ENCODE results near the gene LCN10. TPM values are rescaled to one million over a fixed set of nuclear protein-coding genes. Genes with fewer than 3 reads are reported as not detected.
"Not testable (repeated sequence)": the region's sequence is repeated elsewhere in the genome, so short reads cannot be mapped to it uniquely, and the experiment has no call there.

LCN10 gene
- total and polyA plus RNA-seq, 2 donors (not counting 3 experiments of a cell fraction or from before 2014, with no cell fraction given): not detected

DNA sequence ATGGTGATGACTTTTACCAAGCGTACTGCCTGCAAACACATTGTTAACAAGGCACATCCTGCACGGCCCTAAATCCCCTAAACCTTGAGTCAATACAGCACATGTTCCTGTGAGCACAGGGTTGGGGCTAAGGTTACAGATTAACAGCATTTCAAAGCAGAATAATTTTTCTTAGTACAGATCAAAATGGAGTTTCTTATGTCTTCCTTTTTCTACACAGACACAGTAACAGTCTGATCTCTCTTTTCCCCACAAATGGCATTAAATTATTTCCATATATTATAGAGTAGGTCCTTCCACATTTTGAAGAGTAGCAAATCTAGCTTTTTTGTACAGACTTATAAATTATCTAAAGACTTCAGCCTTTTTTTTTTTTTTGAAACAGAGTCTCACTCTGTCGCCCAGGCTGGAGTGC is 46.8 kb upstream of the LCN10 start:
- Histone ChIP-seq H3K4me1 (ENCODE audit: control insufficient read depth, extremely low read depth, insufficient read depth, low read length) (peaks cover 7% of the 10 kb centered on the region), H3K27ac (ENCODE audit: insufficient read depth, low read depth, low read length) (no peak overlapping the region), H3K4me2 (ENCODE audit: insufficient read depth, low read length) (no peak overlapping the region), H2AFZ (ENCODE audit: low read depth, low read length) (no peak overlapping the region), H3K9me3 (replicated peaks; ENCODE audit: control insufficient read depth, insufficient read depth, low read length) (no peaks in the 10 kb centered on the region), H3K79me2 (ENCODE audit: control insufficient read depth, insufficient read depth, low read length) (peaks cover 1% of the 10 kb centered on the region), H4K20me1 (replicated peaks; ENCODE audit: control insufficient read depth, extremely low read depth, insufficient read depth, low read length) (no peaks in the 10 kb centered on the region), H3K9ac (replicated peaks; ENCODE audit: extremely low read depth, insufficient read depth, low read length) (no peak overlapping the region), H3K4me3 (replicated peaks in 1 of 3; ENCODE audit: insufficient read depth in 1 of 3, low read depth in 1 of 3, low read length in 3 of 3) (no peak overlapping the region), H3K9me1 (replicated peaks; ENCODE audit: control insufficient read depth, extremely low read depth, insufficient read depth, low read length) (no peaks in the 10 kb centered on the region), H3K36me3 (ENCODE audit: control insufficient read depth in 2 of 2, extremely low read depth in 1 of 2, insufficient read depth in 2 of 2, low read length in 2 of 2) (peaks cover 0 to 2% of the 10 kb centered on the region in 2 experiments), H3K27me3 (ENCODE audit: control insufficient read depth in 2 of 2, insufficient read depth in 2 of 2, low read length in 2 of 2) (peaks cover 0 to 3% of the 10 kb centered on the region in 2 experiments)
- DNase-seq (ENCODE audit: low read depth, low spot score): no peak
- intact Hi-C loops (cut with micrococcal nuclease): loop anchor here (5.0 kb wide), 1 partner anchor 448 kb away; no protein-coding TSS in a partner anchor
- TF ChIP-seq, protein P1, sequence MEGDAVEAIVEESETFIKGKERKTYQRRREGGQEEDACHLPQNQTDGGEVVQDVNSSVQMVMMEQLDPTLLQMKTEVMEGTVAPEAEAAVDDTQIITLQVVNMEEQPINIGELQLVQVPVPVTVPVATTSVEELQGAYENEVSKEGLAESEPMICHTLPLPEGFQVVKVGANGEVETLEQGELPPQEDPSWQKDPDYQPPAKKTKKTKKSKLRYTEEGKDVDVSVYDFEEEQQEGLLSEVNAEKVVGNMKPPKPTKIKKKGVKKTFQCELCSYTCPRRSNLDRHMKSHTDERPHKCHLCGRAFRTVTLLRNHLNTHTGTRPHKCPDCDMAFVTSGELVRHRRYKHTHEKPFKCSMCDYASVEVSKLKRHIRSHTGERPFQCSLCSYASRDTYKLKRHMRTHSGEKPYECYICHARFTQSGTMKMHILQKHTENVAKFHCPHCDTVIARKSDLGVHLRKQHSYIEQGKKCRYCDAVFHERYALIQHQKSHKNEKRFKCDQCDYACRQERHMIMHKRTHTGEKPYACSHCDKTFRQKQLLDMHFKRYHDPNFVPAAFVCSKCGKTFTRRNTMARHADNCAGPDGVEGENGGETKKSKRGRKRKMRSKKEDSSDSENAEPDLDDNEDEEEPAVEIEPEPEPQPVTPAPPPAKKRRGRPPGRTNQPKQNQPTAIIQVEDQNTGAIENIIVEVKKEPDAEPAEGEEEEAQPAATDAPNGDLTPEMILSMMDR (IDR thresholded peaks at IDR 0.05; ENCODE audit: extremely low read depth in 1 of 2, insufficient read depth in 1 of 2, low read depth in 1 of 2, low read length in 2 of 2): no peak
- TF ChIP-seq GATA2 (IDR thresholded peaks at IDR 0.05; ENCODE audit: insufficient read depth, insufficient read length, low read depth, low read length) (no peak), POLR2AphosphoS5 (IDR thresholded peaks at IDR 0.05; ENCODE audit: insufficient read depth, low read depth, low read length) (no peak), JUN (IDR thresholded peaks at IDR 0.05; ENCODE audit: borderline replicate concordance, insufficient read depth, insufficient read length, low read depth) (no peak), EZH2 (IDR thresholded peaks at IDR 0.05; ENCODE audit: borderline replicate concordance, low read depth, low read length, severe bottlenecking) (no peak), POLR2A (IDR thresholded peaks at IDR 0.05; ENCODE audit: low read depth, low read length) (no peak), MYC (IDR thresholded peaks at IDR 0.05; ENCODE audit: low read depth, low read length) (no peak), FOS (IDR thresholded peaks at IDR 0.05; ENCODE audit: borderline replicate concordance, insufficient read depth, low read length) (no peak)
- TF ChIP-seq, protein P2, sequence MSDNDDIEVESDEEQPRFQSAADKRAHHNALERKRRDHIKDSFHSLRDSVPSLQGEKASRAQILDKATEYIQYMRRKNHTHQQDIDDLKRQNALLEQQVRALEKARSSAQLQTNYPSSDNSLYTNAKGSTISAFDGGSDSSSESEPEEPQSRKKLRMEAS (IDR thresholded peaks at IDR 0.05; ENCODE audit: insufficient read depth, insufficient read length): no peak
- dilution Hi-C loops (cut with MboI; ENCODE audit: extremely low pct_ligation_motif_present, low sequenced_read_pairs): no loop called here
- ChIA-PET POLR2A (no interaction called here), CTCF (interaction anchor here (2.2 kb wide), 1 partner anchor 240 kb away, joined by 12 read pairs; no protein-coding TSS in a partner anchor)
- FAIRE-seq: no peak
- no TSS peak for BruUV-seq (replicated peaks)

DNA sequence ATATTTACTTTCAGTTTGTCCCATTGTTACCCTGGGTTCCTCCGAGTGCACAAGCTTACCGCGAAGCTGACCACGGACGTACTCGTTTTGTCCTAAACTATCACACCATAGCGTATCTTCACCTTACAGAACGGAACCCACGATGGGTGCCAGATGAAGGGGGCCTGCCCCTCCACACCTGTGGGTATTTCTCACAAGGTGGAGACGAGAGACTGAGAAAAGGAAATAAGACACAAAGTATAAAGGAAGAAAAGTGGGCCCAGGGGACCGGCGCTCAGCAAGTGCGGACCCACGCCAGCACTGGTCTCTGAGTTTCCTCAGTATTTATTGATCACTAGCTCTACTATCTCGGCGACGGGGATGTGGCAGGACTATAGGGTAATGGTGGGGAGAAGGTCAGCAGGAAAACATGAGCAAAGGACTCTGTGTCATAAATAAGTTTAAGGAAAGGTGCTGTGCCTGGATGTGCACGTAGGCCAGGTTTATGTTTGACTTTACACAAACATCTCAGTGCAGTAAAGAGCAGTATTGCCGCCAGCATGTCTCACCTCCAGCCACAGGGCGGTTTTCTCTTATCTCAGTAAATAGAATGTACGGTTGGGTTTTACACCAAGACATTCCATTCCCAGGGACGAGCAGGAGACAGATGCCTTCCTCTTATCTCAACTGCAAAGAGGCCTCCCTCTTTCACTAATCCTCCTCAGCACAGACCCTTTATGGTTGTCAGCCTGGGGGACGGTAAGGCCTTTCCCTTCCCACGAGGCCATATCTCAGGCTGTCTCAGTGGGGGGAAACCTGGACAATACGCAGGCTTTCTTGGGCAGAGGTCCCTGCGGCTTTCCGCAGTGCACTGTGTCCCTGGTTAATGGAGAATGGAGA is 46.1 kb upstream of the LCN10 start:
- POLR2A ChIA-PET; H3K4me2 ChIP-seq (ENCODE audit: insufficient read depth, low read length); H4K20me1 ChIP-seq (replicated peaks; ENCODE audit: control insufficient read depth, extremely low read depth, insufficient read depth, low read length); dilution Hi-C loops (cut with MboI; ENCODE audit: extremely low pct_ligation_motif_present, low sequenced_read_pairs); H3K36me3 ChIP-seq (ENCODE audit: control insufficient read depth in 2 of 2, extremely low read depth in 1 of 2, insufficient read depth in 2 of 2, low read length in 2 of 2); H3K79me2 ChIP-seq (ENCODE audit: control insufficient read depth, insufficient read depth, low read length); H3K9ac ChIP-seq (replicated peaks; ENCODE audit: extremely low read depth, insufficient read depth, low read length); H3K9me3 ChIP-seq (replicated peaks; ENCODE audit: control insufficient read depth, insufficient read depth, low read length); H2AFZ ChIP-seq (ENCODE audit: low read depth, low read length); H3K4me1 ChIP-seq (ENCODE audit: control insufficient read depth, extremely low read depth, insufficient read depth, low read length); FAIRE-seq; H3K27ac ChIP-seq (ENCODE audit: insufficient read depth, low read depth, low read length); BruUV-seq (replicated peaks); H3K4me3 ChIP-seq (replicated peaks in 1 of 3; ENCODE audit: insufficient read depth in 1 of 3, low read depth in 1 of 3, low read length in 3 of 3); H3K9me1 ChIP-seq (replicated peaks; ENCODE audit: control insufficient read depth, extremely low read depth, insufficient read depth, low read length); H3K27me3 ChIP-seq (ENCODE audit: control insufficient read depth in 2 of 2, insufficient read depth in 2 of 2, low read length in 2 of 2); DNase-seq (ENCODE audit: low read depth, low spot score): not testable (repeated sequence)
- CTCF ChIA-PET: interaction anchor here (0.9 to 2.2 kb wide), 7 partner anchors 11 to 275 kb away, joined by 3 to 19 read pairs (median 4); no protein-coding TSS in a partner anchor
- intact Hi-C loops (cut with micrococcal nuclease): loop anchor here (5.0 kb wide), 1 partner anchor 448 kb away; no protein-coding TSS in a partner anchor
